Astrocyte (in vitro differentiated cells and primary cell): ENCODE measurements around the gene IQGAP3. TPM values are rescaled to one million over a fixed set of nuclear protein-coding genes. Genes with fewer than 3 reads are reported as not detected.
A peak's percentile ranks its signal among the peaks of the same experiment; 100 is the strongest.

Source experiments
- DNase-seq: peaks from one replicate; pipeline ENCODE4 v3.0.0-alpha.2; 2010; ENCODE audit warnings: low read depth
- FAIRE-seq: peaks from 2 replicates; lab custom pipeline; 2011; peaks lifted over from hg19 to GRCh38; lab: Jason Lieb, UNC
- H2AFZ ChIP-seq: 2 replicates; pipeline ENCODE4 v1.6.0; 2012; ENCODE audit warnings: low read depth, low read length, inconsistent platforms
- H3K27ac ChIP-seq: 2 replicates; pipeline ENCODE4 v1.5.1; 2011; ENCODE audit warnings: low read depth, low read length, inconsistent platforms
- H3K27me3 ChIP-seq: 2 replicates; pipeline ENCODE4 v1.6.0; 2011; ENCODE audit warnings: low read length, inconsistent platforms; ENCODE audit not compliant: insufficient read depth
- H3K36me3 ChIP-seq: 2 replicates; pipeline ENCODE4 v1.5.1; 2011; ENCODE audit warnings: low read length, inconsistent platforms; ENCODE audit not compliant: insufficient read depth
- H3K4me1 ChIP-seq: 2 replicates; pipeline ENCODE4 v1.5.1; 2011; ENCODE audit warnings: low read length, inconsistent platforms; ENCODE audit not compliant: insufficient read depth
- H3K4me2 ChIP-seq: 2 replicates; pipeline ENCODE4 v1.6.0; 2012; ENCODE audit warnings: low read length, inconsistent platforms
- H3K4me3 ChIP-seq: 2 replicates; pipeline ENCODE4 v1.5.1; 2011; ENCODE audit warnings: low read depth, mild to moderate bottlenecking, low read length, inconsistent platforms; ENCODE audit not compliant: insufficient read depth
- H3K79me2 ChIP-seq: 2 replicates; pipeline ENCODE4 v1.6.0; 2012; ENCODE audit warnings: mild to moderate bottlenecking, low read length, inconsistent platforms; ENCODE audit not compliant: insufficient read depth
- H3K9ac ChIP-seq: 2 replicates; pipeline ENCODE4 v1.6.0; 2012; ENCODE audit warnings: mild to moderate bottlenecking, low read length, inconsistent platforms
- H3K9me3 ChIP-seq: 2 replicates; pipeline ENCODE4 v1.5.1; 2012; ENCODE audit warnings: low read depth, mild to moderate bottlenecking, low read length, inconsistent platforms; ENCODE audit not compliant: insufficient read depth
- H4K20me1 ChIP-seq: 2 replicates; pipeline ENCODE4 v1.6.0; 2012; ENCODE audit warnings: low read length, inconsistent platforms; ENCODE audit not compliant: insufficient read depth
- H3K27ac Mint-ChIP-seq: one replicate; pipeline ENCODE4 v1.8.0; 2021; ENCODE audit warnings: mild to moderate bottlenecking, mixed read lengths; ENCODE audit not compliant: unreplicated experiment
- H3K27me3 Mint-ChIP-seq: one replicate; pipeline ENCODE4 v1.8.0; 2021; ENCODE audit warnings: low read depth, mixed read lengths; ENCODE audit not compliant: unreplicated experiment
- H3K36me3 Mint-ChIP-seq: one replicate; pipeline ENCODE4 v1.8.0; 2021; ENCODE audit warnings: low read depth, mixed read lengths; ENCODE audit not compliant: unreplicated experiment
- H3K4me1 Mint-ChIP-seq: one replicate; pipeline ENCODE4 v1.8.0; 2021; ENCODE audit warnings: low read depth, mixed read lengths; ENCODE audit not compliant: unreplicated experiment
- H3K4me3 Mint-ChIP-seq: one replicate; pipeline ENCODE4 v1.8.0; 2021; ENCODE audit warnings: mild to moderate bottlenecking, moderate library complexity, mixed read lengths; ENCODE audit not compliant: unreplicated experiment
- H3K9me3 Mint-ChIP-seq: one replicate; pipeline ENCODE4 v1.8.0; 2021; ENCODE audit warnings: mild to moderate bottlenecking, mixed read lengths; ENCODE audit not compliant: unreplicated experiment
- EZH2 ChIP-seq: IDR thresholded peaks from 2 replicates; pipeline ENCODE4 v1.6.1; 2012; ENCODE audit warnings: mild to moderate bottlenecking, low read length, inconsistent platforms; ENCODE audit not compliant: insufficient read depth
- total RNA-seq: library from RNA; stranded (reverse); gene quantifications from 2 replicates; pipeline ENCODE4 v1.2.1, GENCODE V29; 2021
- TF ChIP-seq, protein P1 (sequence below): IDR thresholded peaks from 2 replicates; pipeline ENCODE4 v1.5.1; 2011; ENCODE audit warnings: low read depth, mild to moderate bottlenecking, inconsistent platforms, low read length, moderate library complexity; ENCODE audit not compliant: insufficient read depth

The IQGAP3 gene
- total RNA-seq, 1 donor from 2014 or later: 2.2 TPM

DNA sequence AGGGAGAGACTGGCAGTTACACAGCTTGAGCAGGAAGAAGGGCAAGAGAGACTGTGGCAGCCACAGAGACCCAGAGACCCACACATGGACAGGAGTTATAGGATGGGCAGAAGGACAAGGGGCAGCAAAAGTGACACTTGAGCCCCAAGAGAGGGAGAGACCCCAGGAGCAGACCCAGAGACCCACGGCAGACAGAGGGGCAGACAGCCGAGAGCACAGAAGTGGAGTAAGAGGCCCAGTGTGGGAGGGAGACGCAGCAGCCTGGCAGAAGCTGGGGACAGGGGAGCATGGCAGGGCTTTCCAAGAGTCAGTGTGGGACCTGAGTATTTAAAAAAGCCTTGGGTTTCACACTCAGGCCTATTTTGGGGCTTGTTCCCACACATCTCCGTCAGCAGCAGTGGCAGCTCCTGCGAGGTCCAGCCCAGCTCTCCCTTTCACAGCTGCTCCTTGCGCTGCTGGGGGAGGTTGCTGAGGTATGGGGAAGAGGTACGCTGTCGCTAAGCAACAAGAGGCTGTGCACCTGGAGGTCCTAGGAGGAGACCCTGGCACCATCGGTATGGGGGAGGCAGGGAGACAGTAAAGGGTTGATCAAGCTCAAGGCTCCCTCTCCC is 62.8 kb downstream of the IQGAP3 start:
- TF ChIP-seq, protein P1, sequence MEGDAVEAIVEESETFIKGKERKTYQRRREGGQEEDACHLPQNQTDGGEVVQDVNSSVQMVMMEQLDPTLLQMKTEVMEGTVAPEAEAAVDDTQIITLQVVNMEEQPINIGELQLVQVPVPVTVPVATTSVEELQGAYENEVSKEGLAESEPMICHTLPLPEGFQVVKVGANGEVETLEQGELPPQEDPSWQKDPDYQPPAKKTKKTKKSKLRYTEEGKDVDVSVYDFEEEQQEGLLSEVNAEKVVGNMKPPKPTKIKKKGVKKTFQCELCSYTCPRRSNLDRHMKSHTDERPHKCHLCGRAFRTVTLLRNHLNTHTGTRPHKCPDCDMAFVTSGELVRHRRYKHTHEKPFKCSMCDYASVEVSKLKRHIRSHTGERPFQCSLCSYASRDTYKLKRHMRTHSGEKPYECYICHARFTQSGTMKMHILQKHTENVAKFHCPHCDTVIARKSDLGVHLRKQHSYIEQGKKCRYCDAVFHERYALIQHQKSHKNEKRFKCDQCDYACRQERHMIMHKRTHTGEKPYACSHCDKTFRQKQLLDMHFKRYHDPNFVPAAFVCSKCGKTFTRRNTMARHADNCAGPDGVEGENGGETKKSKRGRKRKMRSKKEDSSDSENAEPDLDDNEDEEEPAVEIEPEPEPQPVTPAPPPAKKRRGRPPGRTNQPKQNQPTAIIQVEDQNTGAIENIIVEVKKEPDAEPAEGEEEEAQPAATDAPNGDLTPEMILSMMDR: no peak
- TF ChIP-seq EZH2: no peak

DNA sequence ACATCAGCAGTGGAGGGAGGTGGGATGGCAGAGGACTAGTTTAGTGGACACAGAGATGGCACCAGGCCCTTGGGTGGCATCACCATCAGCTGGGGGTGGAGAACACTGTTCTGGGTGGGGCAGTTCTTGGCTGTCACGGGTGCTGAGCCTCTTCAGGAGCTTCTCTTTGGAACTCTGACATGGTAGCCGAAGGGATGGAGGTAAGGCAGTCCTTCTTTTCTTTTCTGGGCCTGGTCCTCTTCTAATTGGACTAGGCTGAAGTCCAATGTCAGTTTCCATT is 63.5 kb downstream of the IQGAP3 start:
- peaks cover 21% of the 10 kb centered on the region for H3K4me1 ChIP-seq
- no peak overlapping the region for H3K4me3 ChIP-seq
- no peak overlapping the region for H2AFZ ChIP-seq
- Mint-ChIP-seq H3K27me3 (peaks cover 24% of the 10 kb centered on the region), H3K27ac (no peak overlapping the region), H3K4me3 (no peak overlapping the region), H3K4me1 (peaks cover 13% of the 10 kb centered on the region), H3K36me3 (peaks cover 2% of the 10 kb centered on the region), H3K9me3 (no peaks in the 10 kb centered on the region)
- H3K4me2 ChIP-seq: no peak overlapping the region
- FAIRE-seq (no peak), DNase-seq (no peak)
- no peaks in the 10 kb centered on the region for H3K27me3 ChIP-seq
- no peaks in the 10 kb centered on the region for H3K9me3 ChIP-seq
- no peak overlapping the region for H3K27ac ChIP-seq
- H3K79me2 ChIP-seq: no peaks in the 10 kb centered on the region
- no peaks in the 10 kb centered on the region for H4K20me1 ChIP-seq
- no peaks in the 10 kb centered on the region for H3K36me3 ChIP-seq
- H3K9ac ChIP-seq: no peak overlapping the region
- TF ChIP-seq, protein P1: no peak
- no peak for TF ChIP-seq EZH2

More for the DNA sequence above, 62.8 kb downstream of the IQGAP3 start:
- Histone ChIP-seq H3K9me3 (no peaks in the 10 kb centered on the region), H3K4me3 (no peak overlapping the region), H3K9ac (no peak overlapping the region), H4K20me1 (no peaks in the 10 kb centered on the region), H3K27me3 (no peaks in the 10 kb centered on the region), H3K4me1 (peaks cover 14% of the 10 kb centered on the region), H3K27ac (no peak overlapping the region), H3K36me3 (no peaks in the 10 kb centered on the region), H2AFZ (no peak overlapping the region), H3K4me2 (no peak overlapping the region), H3K79me2 (no peaks in the 10 kb centered on the region)
- FAIRE-seq (no peak), DNase-seq (no peak)
- peaks cover 2% of the 10 kb centered on the region for H3K36me3 Mint-ChIP-seq
- H3K4me1 Mint-ChIP-seq: peaks cover 6% of the 10 kb centered on the region
- H3K4me3 Mint-ChIP-seq: no peak overlapping the region
- peaks cover 24% of the 10 kb centered on the region for H3K27me3 Mint-ChIP-seq
- H3K27ac Mint-ChIP-seq: no peak overlapping the region
- no peaks in the 10 kb centered on the region for H3K9me3 Mint-ChIP-seq

DNA sequence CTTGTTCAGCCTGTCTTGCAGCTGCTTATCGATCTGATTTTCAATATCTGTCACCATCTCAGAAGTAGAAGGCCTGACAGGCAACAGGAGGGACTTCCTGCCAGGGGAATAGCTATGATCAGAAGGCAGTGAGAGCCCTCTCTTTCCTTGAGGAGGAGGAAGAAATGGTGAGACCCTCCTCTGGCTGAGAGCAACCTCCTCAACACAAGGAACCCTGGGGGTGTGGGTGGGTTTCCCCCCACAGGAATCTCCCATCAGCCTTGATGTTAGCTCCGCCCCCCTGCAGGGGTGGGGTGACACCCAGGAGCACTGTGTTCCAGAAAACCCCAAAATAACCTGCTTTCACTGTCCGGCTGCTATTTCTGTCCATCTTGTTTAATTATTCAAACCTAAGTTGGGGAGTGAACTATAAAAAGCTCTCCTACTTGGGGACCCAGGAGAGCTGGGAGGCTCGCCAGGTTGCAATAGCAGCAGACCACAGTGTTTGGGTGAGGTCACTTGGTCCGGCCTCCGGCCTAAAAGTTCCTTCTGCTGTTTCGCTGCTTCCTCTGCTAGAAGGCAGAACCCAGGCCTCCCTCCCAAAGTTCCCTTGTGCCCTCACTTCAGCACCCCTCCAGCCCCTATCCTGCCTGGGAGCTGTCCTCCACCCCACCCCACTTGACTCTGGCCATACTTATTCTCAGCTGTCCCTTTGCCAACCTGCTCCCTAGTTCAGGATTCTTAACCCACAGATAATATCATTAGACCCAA is 64.0 kb downstream of the IQGAP3 start:
- H3K79me2 ChIP-seq: no peaks in the 10 kb centered on the region
- DNase-seq (peak; percentile 66), FAIRE-seq (no peak)
- no peak overlapping the region for H3K4me3 Mint-ChIP-seq
- H3K36me3 ChIP-seq: no peaks in the 10 kb centered on the region
- H2AFZ ChIP-seq: no peak overlapping the region
- H3K27ac ChIP-seq: no peak overlapping the region
- peaks cover 26% of the 10 kb centered on the region for H3K4me1 ChIP-seq
- peaks cover 2% of the 10 kb centered on the region for H3K36me3 Mint-ChIP-seq
- no peak for TF ChIP-seq EZH2
- TF ChIP-seq, protein P1: no peak
- no peaks in the 10 kb centered on the region for H3K27me3 ChIP-seq
- no peak overlapping the region for H3K4me2 ChIP-seq
- no peak overlapping the region for H3K9ac ChIP-seq
- H3K9me3 Mint-ChIP-seq: no peaks in the 10 kb centered on the region
- H3K27me3 Mint-ChIP-seq: peaks cover 24% of the 10 kb centered on the region
- no peak overlapping the region for H3K4me3 ChIP-seq
- H3K27ac Mint-ChIP-seq: no peak overlapping the region
- H3K4me1 Mint-ChIP-seq: peaks cover 17% of the 10 kb centered on the region
- H4K20me1 ChIP-seq: no peaks in the 10 kb centered on the region
- no peaks in the 10 kb centered on the region for H3K9me3 ChIP-seq
